ENCODE data around the gene TBX6. TPM values are rescaled to one million over a fixed set of nuclear protein-coding genes. Genes with fewer than 3 reads are reported as not detected.

Gene TBX6
- total RNA-seq, 2 donors from 2014 or later, result 1.5 to 2.5 TPM

GRCh38 chr16:30064729-30065101 is 27.0 kb downstream of the TBX6 start:
- WGBS, result 0% methylated on average over 25 of the region's 25 CpGs
- TF ChIP-seq POLR2A (IDR thresholded peaks at IDR 0.05), result no peak
- TF ChIP-seq, protein P1, sequence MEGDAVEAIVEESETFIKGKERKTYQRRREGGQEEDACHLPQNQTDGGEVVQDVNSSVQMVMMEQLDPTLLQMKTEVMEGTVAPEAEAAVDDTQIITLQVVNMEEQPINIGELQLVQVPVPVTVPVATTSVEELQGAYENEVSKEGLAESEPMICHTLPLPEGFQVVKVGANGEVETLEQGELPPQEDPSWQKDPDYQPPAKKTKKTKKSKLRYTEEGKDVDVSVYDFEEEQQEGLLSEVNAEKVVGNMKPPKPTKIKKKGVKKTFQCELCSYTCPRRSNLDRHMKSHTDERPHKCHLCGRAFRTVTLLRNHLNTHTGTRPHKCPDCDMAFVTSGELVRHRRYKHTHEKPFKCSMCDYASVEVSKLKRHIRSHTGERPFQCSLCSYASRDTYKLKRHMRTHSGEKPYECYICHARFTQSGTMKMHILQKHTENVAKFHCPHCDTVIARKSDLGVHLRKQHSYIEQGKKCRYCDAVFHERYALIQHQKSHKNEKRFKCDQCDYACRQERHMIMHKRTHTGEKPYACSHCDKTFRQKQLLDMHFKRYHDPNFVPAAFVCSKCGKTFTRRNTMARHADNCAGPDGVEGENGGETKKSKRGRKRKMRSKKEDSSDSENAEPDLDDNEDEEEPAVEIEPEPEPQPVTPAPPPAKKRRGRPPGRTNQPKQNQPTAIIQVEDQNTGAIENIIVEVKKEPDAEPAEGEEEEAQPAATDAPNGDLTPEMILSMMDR (IDR thresholded peaks at IDR 0.05), result no peak
- TF ChIP-seq POLR2AphosphoS5 (IDR thresholded peaks at IDR 0.05), result no peak
- H3K9me3 ChIP-seq, result no peaks in the 10 kb centered on the region
- no peak for DNase-seq (ENCODE audit: low spot score)
- peaks cover 10 to 19% of the 10 kb centered on the region in 2 donors for H3K36me3 ChIP-seq
- intact Hi-C loops (cut with DNase I), result loop anchor here (5.0 to 10.0 kb wide), 2 partner anchors 58 to 590 kb away; partner anchors contain the start of genes FBRS, MAPK3 and PRR14
- peaks cover 40% of the 10 kb centered on the region for H3K4me1 ChIP-seq (replicated peaks)
- peak overlapping the region; percentile 91 to 97 for H3K27ac ChIP-seq
- H3K27me3 ChIP-seq (replicated peaks; ENCODE audit: insufficient read depth), result no peaks in the 10 kb centered on the region
- peak overlapping the region; percentile 86 to 98 for H3K4me3 ChIP-seq

DNA sequence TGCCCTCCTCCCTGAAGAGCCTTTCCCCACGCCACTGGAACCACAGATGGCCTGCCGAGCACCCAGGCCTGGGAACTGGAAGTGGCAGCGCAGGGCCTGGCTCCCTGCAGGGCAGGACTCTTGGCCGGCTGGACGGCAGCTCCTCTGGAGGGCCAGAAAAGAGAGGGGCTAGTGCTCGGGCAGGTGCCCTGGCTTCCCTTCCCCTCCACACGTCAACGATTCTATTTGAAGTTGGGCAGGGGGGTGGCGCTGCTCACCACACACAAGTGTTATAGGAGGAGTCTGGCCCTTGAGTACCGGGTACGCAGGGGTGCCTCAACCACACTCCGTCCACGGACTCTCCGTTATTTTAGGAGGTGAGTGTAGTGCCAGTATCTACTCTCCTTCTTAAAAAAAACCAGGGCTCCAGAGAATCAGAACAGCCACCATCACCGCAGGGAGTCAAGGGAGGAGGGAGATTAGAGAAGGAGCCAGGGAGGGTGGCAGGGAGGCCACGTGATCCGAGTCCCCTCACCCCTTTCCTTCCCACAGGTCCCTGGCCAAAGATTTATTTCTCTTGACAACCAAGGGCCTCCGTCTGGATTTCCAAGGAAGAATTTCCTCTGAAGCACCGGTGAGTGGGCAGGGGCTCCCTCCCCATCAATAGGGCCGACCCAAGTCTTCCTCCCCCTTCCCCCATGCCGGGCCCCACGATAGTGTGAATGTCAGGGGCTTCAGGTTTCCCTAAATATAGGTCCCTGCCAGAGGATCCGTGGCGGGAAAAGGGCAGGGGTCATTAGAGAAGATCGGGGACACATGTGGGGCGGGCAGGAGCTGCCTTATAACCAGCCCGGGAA is 27.6 kb downstream of the TBX6 start:
- Histone ChIP-seq H3K9me3 (no peaks in the 10 kb centered on the region), H3K27ac (peak overlapping the region; percentile 91 to 97), H3K4me1 (replicated peaks) (peaks cover 34% of the 10 kb centered on the region), H3K27me3 (replicated peaks; ENCODE audit: insufficient read depth) (no peaks in the 10 kb centered on the region), H3K36me3 (peaks cover 4 to 13% of the 10 kb centered on the region in 2 donors), H3K4me3 (peak overlapping the region; percentile 86 to 98)
- WGBS, result 4% methylated on average over 27 of the region's 27 CpGs
- intact Hi-C loops (cut with DNase I), result loop anchor here (10.0 kb wide), 1 partner anchor 591 kb away; the partner anchor contains the start of genes FBRS and PRR14
- peak; percentile 78 for DNase-seq (ENCODE audit: low spot score)
- TF ChIP-seq POLR2AphosphoS5 (IDR thresholded peaks at IDR 0.05) (peak; percentile 58), POLR2A (IDR thresholded peaks at IDR 0.05) (peak; percentile 33)
- TF ChIP-seq, protein P1 (IDR thresholded peaks at IDR 0.05), result peak; percentile 21 to 60 (median 44)

GRCh38 chr16:30063278-30063892 is 28.3 kb downstream of the TBX6 start:
- intact Hi-C loops (cut with DNase I), result loop anchor here (10.0 kb wide), 1 partner anchor 591 kb away; the partner anchor contains the start of genes FBRS and PRR14
- Histone ChIP-seq H3K4me3 (peak overlapping the region; percentile 86 to 98), H3K36me3 (peaks cover 0 to 6% of the 10 kb centered on the region in 2 donors), H3K27ac (peak overlapping the region; percentile 91 to 97), H3K4me1 (replicated peaks) (peaks cover 27% of the 10 kb centered on the region), H3K9me3 (no peaks in the 10 kb centered on the region), H3K27me3 (replicated peaks; ENCODE audit: insufficient read depth) (no peaks in the 10 kb centered on the region)
- 39% methylated on average over 12 of the region's 12 CpGs for WGBS
- no peak for DNase-seq (ENCODE audit: low spot score)
- TF ChIP-seq, protein P1 (IDR thresholded peaks at IDR 0.05), result no peak
- TF ChIP-seq POLR2A (IDR thresholded peaks at IDR 0.05), result no peak
- no peak for TF ChIP-seq POLR2AphosphoS5 (IDR thresholded peaks at IDR 0.05)

DNA sequence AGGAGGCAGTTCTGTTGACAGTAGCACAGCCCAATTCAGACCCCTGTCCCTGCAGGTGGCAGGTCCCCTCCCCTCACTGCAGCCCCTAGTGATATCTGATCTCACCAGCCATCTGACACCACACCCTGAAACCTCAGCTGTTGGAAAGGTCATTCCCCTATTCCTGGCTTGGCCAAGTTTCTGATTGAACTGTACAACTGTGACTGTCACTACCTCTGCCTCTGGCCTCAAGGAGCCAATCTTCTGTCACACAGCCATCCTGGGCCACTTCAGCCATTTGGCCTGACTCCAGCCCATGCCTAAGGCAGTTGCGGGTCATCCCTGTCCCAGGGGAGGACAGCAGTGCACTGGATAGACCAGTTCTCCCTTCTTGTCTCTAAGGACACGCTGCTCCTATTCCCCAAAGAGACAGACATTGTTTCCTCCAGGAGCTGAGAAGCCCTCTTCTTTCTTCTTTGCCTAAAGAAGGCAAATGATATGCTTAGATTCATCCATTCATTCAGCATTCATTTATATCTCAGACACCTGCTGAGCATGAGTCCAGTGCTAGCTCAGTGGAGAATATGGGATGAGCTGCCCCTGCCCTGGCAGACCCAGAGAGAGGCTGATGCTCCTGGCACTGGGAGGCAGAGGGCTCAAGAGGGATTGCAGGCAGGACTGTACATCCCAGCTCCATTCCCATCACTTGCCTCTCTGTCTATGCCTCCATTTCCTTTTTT is 30.7 kb downstream of the TBX6 start:
- H3K36me3 ChIP-seq, result no peaks in the 10 kb centered on the region
- no peaks in the 10 kb centered on the region for H3K27me3 ChIP-seq (replicated peaks; ENCODE audit: insufficient read depth)
- H3K4me3 ChIP-seq, result no peak overlapping the region
- 24% methylated on average over 2 of the region's 2 CpGs for WGBS
- peaks cover 12% of the 10 kb centered on the region for H3K4me1 ChIP-seq (replicated peaks)
- H3K27ac ChIP-seq, result peak overlapping the region; percentile 0 to 4
- TF ChIP-seq, protein P1 (IDR thresholded peaks at IDR 0.05), result no peak
- TF ChIP-seq POLR2AphosphoS5 (IDR thresholded peaks at IDR 0.05) (no peak), POLR2A (IDR thresholded peaks at IDR 0.05) (no peak)
- H3K9me3 ChIP-seq, result no peaks in the 10 kb centered on the region
- DNase-seq (ENCODE audit: low spot score), result no peak
- intact Hi-C loops (cut with DNase I), result loop anchor here (10.0 kb wide), 1 partner anchor 594 kb away; the partner anchor contains the start of genes FBRS and PRR14
